RWPE1 (cell line): ENCODE results near the gene HECTD4.

Experiments used
- CTCF ChIA-PET: fragments of 350-600 bp; sonication (Branson Sonifier 250); formaldehyde crosslinking; extraction: SDS; loops from one replicate; lab custom pipeline; 2021; lab: Yijun Ruan, JAX
- POLR2A ChIA-PET: fragments of 400-600 bp; formaldehyde crosslinking; extraction: SDS; loops from one replicate; lab custom pipeline; 2020; ENCODE audit warnings: antibody characterized with exemption; ENCODE audit not compliant: low non-redundant PET; lab: Yijun Ruan, JAX
- DNase-seq: peaks from one replicate; pipeline ENCODE4 v3.0.0; 2012; ENCODE audit warnings: low spot score
- H3K27ac ChIP-seq: fragments of 450-650 bp; 2 replicates; pipeline ENCODE4 v1.5.1; 2017
- TF ChIP-seq, protein P1 (sequence below): fragments of 450-650 bp; conservative IDR thresholded peaks from 2 replicates; pipeline ENCODE4 v1.5.1; 2017; ENCODE audit warnings: low read depth, mild to moderate bottlenecking

HECTD4 gene

DNA sequence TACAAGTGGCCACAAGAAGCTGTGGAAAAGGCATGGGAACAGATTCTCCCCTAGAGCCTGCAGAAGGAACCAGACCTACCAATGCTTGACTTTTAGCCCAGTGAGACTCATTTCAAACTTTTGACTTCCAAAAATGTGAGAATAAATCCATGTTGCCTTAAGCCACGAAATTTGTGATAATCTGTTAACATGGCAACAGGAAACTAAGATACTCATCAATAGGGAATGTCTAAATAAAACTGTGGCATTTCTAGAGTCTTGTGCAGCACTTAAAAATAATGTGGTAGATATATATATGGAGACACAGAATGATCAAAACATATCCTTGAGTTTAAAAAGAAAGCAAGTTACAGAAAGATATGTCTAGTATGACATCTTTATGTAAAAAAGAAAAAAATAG lies 12.0 kb downstream of the HECTD4 start:
- TF ChIP-seq, protein P1, sequence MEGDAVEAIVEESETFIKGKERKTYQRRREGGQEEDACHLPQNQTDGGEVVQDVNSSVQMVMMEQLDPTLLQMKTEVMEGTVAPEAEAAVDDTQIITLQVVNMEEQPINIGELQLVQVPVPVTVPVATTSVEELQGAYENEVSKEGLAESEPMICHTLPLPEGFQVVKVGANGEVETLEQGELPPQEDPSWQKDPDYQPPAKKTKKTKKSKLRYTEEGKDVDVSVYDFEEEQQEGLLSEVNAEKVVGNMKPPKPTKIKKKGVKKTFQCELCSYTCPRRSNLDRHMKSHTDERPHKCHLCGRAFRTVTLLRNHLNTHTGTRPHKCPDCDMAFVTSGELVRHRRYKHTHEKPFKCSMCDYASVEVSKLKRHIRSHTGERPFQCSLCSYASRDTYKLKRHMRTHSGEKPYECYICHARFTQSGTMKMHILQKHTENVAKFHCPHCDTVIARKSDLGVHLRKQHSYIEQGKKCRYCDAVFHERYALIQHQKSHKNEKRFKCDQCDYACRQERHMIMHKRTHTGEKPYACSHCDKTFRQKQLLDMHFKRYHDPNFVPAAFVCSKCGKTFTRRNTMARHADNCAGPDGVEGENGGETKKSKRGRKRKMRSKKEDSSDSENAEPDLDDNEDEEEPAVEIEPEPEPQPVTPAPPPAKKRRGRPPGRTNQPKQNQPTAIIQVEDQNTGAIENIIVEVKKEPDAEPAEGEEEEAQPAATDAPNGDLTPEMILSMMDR = no peak
- ChIA-PET CTCF (interaction anchor here (0.6 kb wide), 1 partner anchor 22 kb away, joined by 3 read pairs; no protein-coding TSS in a partner anchor), POLR2A (no interaction called here)
- no peak overlapping the region for H3K27ac ChIP-seq
- no peak for DNase-seq

DNA sequence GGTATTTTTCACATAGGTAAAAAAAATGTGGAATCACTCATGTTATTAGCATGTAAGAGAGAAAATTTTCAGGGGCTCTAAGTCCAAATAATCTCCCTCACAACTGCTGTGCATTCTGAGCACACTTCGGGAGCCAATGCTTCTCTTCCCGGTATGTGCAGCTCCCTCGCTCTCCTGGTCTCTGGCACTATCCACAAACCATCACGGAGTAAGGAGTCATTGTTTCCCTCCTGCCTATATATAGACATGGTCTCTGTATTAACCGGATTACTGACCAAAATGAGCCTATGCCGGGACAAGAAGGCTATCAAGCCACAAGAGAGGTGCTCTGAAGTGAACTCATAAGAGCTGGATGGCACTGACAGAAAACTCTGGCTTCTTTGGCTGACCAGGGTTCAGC lies 13.4 kb downstream of the HECTD4 start:
- no peak for DNase-seq
- no peak overlapping the region for H3K27ac ChIP-seq
- TF ChIP-seq, protein P1 = no peak
- ChIA-PET POLR2A (no interaction called here), CTCF (interaction anchor here (0.6 kb wide), 1 partner anchor 256 kb away, joined by 5 read pairs; no protein-coding TSS in a partner anchor)

DNA sequence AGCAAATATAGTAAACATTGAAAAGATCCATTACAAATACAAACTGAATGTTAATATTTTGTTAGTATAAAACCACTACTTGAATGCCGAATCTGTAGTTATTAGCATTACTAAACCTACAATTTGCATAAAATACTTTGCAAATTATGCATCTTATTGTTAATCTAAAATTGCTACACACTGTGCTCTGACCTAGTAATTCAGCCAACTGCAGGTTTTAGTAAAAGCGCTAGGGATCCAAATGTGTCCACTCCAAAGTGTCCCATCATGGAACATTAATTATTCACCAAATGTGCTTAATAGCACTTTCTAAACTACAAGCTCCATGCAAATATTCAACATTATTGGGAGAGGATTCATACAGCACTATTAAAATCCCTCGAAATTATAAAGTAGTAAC lies 14.3 kb downstream of the HECTD4 start:
- TF ChIP-seq, protein P1 = no peak
- ChIA-PET POLR2A (no interaction called here), CTCF (interaction anchor here (0.7 kb wide), 1 partner anchor 9 kb away, joined by 4 read pairs; no protein-coding TSS in a partner anchor)
- DNase-seq = no peak
- no peak overlapping the region for H3K27ac ChIP-seq

DNA sequence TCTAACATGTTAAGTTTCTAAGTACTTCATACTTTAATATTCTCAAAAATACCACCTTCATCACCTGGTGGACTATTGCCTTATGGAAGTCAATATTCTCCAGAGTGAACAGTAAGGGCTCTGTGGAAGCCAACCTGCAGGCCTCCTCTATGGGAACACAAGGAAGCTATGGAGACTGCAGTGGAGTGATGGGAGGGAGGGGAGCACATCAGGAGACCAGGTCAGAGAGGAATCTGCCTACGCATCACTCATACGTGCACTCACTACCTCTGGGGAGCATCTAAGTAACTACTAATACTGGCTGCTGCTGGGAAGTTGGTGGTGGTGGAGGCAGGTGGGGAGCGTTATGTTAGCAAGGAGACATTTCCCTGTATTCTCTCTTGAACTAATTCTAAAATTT lies 19.9 kb downstream of the HECTD4 start:
- POLR2A ChIA-PET = no interaction called here
- H3K27ac ChIP-seq = no peak overlapping the region
- CTCF ChIA-PET = no interaction called here
- no peak for DNase-seq
- TF ChIP-seq, protein P1 = no peak

DNA sequence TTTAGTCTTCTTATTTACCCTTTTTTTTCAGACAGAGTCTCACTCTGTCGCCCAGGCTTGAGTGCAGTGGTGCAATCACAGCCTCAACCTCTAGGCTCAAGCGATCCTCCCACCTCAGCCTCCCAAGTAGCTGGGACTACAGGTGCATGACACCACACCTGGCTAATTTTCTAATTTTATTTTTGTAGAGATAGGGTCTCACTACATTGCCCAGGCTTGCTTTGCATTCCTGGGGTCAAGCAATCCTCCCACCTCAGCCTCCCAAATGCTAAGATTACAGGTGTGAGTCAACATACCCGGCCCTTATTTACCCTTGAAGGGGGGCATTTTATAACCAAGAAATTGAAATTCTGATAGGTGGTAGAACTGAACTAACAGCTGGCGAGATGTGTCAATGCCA lies 21.0 kb downstream of the HECTD4 start:
- no peak overlapping the region for H3K27ac ChIP-seq
- POLR2A ChIA-PET = no interaction called here
- TF ChIP-seq, protein P1 = no peak
- CTCF ChIA-PET = no interaction called here
- DNase-seq = no peak

DNA sequence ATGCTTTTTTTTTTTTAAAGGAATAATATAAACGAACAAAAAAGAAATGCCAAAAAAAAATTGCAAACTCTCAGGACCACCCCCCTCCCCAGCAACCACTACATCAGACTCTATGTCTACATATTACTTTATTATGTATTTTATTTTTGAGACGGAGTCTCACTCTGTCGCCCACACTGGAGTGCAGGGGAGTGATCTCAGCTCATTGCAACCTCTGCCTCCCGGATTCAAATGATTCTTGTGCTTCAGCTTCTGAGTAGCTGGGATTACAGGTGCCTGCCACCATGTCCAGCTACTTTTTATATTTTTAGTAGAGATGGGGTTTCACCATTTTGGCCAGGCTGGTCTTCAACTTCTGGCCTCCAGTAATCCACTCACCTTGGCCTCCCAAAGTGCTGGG lies 22.9 kb downstream of the HECTD4 start:
- DNase-seq = no peak
- H3K27ac ChIP-seq = no peak overlapping the region
- CTCF ChIA-PET = no interaction called here
- POLR2A ChIA-PET = interaction anchor here (0.7 kb wide), 3 partner anchors 70 to 309 kb away, joined by 3 to 4 read pairs (median 3); no protein-coding TSS in a partner anchor
- TF ChIP-seq, protein P1 = no peak

DNA sequence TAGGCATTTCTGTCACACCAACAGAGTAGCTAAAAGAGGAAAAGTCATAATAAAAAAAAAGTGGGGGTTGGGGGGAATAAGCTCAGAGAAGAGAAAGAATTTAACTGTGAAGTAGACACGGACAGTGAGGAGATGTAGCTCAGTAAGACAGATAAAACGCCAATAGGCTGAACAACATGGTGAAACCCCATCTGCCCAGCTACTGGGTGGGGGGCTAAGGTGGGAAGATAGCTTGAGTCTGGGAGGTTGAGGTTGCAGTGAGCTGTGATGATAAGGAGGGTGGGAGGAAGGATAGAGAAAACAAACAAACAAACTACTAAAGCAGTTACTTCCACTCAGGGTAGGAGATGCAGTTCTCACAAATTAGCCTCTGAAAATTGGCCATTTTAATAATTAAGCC lies 25.0 kb downstream of the HECTD4 start:
- TF ChIP-seq, protein P1 = no peak
- POLR2A ChIA-PET = no interaction called here
- CTCF ChIA-PET = interaction anchor here (0.6 to 0.8 kb wide), 2 partner anchors 10 to 14 kb away, joined by 3 read pairs; no protein-coding TSS in a partner anchor
- no peak overlapping the region for H3K27ac ChIP-seq
- DNase-seq = no peak
